Dermis blood vessel endothelial cell (primary cell): ENCODE measurements around the gene POLA1. TPM values are rescaled to one million over a fixed set of nuclear protein-coding genes. Genes with fewer than 3 reads are reported as not detected.
A peak's percentile ranks its signal among the peaks of the same experiment; 100 is the strongest.
"Not testable (repeated sequence)": the region's sequence is repeated elsewhere in the genome, so short reads cannot be mapped to it uniquely, and the experiment has no call there.

Experiments
- DNase-seq: peaks from one replicate; pipeline ENCODE4 v3.0.0; 2010
- total RNA-seq: library from RNA; depleted of rRNA; stranded (reverse); fragments of >200 nt; gene quantifications from 2 replicates; pipeline ENCODE4 v1.2.3, GENCODE V29; 2014

The POLA1 gene
- total RNA-seq, 1 donor from 2014 or later, result 12.6 TPM

DNA sequence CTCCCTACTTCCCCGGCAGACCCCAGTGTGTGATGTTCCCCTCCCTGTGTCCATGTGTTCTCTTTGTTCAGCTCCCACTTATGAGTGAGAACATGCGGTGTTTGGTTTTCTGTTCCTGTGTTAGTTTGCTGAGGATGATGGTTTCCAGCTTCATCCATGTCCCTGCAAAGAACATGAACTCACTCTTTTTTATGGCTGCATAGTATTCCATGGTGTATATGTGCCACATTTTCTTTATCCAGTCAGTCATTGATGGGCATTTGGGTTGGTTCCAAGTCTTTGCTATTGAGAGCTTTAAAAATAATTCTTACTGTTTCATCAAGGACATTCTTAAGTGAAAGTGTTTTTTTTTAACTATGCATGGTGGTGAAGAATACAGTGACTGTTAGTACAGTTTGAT lies 126.1 kb downstream of the POLA1 start:
- not testable (repeated sequence) for DNase-seq

DNA sequence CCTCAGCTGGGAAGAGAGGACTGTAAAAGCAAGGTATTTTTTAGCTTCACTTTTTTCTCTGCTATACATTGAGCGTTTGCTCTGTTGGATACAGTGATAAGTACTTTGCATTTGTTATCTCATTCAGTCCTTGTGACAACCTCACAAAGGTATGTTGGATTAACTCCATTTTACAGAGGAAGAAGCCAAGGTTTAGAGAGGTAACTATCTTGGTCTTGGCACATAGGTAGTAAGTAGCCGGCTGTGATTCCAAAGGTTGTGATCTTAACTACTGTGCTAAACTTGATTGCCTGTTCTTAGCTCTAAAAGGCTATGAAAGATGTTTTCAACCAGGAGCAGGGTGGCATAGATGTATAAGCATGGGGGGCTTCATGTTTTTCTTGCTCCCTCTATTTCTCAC lies 134.4 kb downstream of the POLA1 start:
- DNase-seq, result no peak

DNA sequence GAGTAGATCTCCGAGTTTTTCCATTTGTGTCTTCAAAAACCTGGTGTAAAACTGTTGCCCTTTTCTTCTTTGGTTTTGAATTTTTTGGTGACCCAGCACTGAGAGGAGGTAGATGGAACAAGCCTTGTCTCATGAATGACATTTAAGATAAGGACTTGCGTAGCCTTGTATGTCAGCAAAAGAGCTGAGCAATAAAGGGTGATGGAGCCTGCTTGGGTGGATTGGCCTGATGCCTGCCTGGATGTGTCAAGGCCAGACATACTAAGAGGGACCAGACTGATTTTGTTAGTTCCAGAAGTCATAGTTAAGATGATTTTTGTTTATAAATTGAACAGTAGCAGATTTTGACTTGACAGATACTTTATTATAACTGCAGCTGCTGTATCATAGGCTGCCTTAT lies 134.9 kb downstream of the POLA1 start:
- no peak for DNase-seq

DNA sequence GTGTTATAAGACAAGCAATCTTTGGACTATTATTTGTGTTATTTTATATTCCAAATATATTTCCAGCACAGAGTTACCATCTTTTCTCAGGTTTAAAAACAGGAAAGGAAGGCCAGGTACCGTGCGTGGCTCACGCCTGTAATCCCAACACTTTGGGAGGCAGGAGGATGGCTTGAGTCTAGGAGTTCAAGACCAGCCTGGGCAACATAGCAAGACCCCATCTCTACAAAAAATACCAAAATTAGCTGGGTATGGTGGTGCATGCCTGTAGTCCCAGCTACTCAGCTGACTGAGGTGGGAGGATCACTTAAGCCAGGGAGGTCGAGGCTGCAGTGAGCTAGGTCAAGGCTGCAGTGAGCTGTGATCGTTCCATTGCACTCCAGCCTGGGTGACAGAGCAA lies 140.0 kb downstream of the POLA1 start:
- DNase-seq, result no peak

DNA sequence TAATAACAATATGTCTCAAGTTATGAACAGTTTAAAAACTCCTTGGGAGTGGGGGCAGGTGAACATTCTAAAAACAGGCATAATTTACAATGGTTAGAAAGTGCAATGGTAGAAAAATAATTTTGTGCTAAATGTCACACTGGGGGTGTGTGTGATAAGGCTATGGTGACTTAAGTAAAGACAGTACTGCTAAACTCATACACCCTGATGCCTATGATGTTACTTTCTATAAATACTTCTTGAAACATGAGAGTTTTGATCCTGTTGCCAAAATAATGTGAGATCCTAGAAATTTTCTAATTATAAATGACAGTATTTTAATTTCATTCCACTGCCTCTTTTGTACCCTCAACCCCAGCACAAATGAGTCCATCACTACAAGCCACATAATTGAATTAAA lies 144.2 kb downstream of the POLA1 start:
- no peak for DNase-seq

DNA sequence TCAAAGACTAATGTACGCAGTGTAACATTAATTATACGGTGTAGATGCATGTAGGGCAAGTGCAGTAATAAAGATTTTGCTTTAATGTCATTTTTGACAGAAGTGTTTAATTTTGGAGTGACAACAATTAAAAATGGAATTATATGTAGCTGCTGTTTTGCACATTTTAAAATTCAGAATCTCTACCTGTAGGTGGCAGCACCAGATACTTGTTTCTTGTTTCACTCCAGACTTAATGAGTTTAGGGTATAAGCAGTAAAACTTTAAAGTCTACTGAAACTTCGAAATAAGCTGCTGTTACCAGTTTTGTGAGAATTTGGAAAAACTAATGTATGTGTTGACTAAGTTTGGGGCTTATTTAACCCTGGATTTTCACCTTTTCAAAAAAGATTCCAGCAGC lies 144.9 kb downstream of the POLA1 start:
- peak; percentile 51 for DNase-seq

DNA sequence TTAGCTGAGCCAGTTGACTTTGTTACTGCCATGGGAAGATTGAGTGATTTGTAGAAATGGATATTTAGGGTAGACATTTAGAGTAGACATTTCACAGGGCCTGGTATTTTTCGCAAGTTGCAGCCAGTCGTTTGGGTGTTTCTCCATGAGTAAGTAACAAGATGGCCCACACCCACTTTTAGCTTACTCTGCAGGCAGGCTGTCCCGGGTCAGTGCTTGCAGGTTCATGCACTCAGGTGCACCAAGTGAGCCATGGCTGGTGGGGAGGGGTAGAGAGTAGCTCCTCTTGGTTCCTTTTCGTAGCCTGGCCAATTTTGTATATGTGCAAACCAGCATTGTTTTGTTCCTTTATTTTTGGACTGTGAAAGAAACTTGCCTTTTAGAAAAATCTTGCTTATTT lies 145.6 kb downstream of the POLA1 start:
- no peak for DNase-seq

DNA sequence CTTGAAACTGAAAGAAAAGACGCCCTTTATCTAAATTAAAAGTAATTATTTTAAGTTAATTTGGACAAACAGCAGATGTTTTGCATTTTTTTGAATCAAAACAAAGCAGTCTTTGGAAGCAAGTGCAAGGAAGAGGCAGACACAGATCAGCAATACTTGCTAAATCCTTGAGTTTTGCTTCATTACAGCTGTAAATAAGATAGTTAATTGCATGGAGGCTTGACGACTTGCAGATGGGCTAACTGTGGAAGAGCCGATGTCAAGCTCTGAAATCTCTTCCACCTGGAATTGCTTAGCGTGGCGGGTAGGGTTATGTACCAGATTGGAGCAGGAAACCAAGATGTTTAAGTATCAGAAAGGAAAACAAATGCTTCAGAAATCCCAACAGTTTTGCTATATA lies 148.8 kb downstream of the POLA1 start:
- no peak for DNase-seq

DNA sequence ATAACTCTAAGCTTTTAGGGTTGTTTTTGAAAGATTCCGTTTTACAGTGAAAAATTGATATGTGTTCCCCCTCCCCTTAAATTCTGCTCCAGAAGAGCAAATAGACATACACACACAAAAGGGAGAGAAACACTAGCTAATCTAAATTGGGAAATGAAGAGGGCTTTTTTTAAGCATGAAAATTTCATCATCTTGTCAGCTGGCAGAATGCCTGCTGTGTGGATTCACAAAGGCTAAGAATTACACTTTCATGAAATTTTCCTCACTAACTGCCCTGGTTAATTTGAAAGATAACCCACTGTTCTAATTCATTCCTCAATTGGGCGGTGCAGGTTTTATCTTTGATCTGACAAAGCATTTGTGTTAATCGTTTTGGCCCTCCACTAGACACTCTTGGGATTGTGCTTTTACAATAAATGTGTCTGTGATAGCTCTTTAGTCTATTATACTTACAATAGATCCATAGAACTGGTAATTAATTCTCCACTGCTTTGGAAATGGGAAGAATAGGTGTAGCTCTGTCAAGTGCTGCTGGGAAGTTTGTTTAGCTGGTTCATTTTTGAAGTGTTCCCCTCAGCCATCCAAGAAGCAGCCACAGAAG lies 152.9 kb downstream of the POLA1 start:
- no peak for DNase-seq

DNA sequence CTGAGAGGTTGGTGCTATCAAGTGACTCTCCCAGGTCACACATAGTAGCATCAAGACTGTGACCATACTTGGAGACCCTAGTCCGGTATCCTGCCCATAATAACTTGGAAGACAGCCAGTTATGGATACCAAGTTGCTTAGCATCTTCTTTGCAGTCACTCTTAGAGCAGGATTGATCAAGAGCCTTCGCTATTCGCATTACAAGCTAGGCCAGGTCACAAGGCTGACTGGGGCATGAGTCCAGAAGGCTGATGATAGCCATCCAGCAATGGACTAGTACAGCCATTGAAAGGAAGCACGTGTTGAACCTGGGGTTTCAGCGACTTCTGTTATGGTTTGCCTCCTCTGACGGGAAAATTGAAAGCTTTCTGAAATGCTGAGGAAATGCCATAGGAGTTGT lies 157.6 kb downstream of the POLA1 start:
- no peak for DNase-seq

DNA sequence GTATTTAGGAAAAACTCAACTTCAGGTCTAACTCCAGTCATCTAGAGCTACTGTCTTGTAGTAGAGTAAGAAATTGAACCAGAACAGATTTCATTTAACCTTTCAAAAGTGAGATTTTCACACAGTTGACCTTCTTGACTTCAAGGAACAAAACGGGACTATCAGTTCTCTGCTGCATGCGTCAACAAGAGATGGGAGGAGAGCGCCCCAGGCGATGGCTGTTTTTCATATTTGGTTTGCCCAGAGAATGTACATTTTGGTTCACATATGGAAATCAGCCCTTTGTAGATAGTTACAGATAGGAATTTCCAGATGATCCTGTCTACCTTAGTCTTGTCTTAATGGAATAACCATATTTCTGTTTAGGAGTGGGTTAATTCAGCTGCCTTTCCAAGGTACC lies 158.1 kb downstream of the POLA1 start:
- DNase-seq, result no peak

DNA sequence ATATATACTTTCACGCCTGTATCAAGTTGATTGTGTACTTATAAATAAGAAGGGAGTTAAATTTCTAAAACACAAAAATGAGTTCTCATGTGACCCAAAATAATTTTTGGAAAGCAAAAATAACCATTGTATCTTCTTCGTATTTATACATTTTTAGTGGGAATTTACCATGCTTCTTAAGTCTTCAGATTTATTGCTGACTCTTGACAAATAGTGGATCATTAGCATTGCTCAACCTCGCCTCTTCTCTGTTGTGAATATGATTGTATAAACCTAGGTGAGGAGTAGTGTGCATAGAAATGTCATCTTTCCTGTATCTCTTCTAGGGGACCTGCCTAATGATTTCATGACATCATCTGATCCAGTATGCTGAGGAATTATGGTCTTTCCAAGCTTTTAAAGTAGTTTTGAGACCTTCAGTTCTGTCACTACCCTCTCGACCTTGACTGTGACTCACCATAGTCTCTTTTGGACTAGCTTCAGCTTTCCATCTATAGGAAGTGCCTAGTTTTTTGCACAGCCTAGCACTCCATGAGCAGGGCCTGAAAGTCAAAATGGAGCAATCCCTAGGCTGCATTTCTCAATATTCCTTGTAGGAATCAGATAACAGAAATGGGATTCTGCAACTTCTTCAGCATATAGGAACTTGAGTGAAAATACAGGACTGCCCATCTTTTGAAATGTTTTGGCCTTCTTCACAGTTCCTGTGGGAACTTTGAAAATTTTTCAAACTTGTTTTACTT lies 164.5 kb downstream of the POLA1 start:
- no peak for DNase-seq

DNA sequence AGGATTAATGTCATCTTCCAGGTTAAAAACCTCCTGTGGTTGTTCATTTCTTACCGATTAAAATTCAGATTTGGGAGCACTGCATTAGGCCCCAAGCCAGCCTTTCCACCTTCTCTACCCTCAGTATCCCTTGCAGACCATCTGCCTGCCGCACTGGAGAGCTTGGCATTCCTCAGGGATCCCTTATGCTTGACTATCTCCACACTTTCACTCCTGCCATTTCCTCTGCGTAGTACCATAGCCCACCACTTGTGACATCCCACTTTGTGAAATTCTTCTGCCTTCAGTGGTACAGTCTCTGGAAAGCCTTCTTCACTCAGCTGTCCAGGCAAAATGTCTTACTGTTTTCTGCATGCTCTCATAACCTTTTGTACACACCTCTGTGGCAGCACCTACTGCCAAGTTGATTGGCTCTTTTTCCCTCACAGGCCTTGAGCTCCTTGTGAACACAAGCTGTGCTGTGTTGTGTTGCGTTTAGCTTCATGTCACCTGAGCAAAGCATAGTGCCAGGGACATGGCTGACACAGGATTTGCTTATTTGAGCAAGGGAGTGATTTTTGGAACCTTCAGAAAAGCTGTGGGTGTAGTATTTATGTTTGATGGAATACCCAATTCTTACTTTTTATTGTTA lies 165.6 kb downstream of the POLA1 start:
- no peak for DNase-seq

DNA sequence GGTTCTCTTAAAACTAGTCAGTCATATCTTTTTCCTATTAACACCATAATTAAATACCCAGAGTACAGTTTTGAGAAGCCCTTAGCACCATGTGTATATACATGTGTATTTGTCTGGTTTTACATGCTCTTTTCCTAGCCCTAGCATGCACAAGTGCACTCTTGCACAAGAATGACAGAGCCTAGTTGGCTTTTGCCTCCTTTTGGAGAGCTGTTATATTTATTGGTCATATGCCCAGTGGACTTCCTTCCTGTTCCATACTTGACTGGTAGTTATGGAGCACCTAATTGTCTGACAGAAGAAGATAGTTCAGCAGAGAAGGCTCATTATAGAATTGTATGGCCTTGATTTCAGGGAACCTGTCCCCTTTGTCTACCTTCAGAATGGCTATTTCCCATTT lies 166.4 kb downstream of the POLA1 start:
- peak; percentile 15 for DNase-seq

DNA sequence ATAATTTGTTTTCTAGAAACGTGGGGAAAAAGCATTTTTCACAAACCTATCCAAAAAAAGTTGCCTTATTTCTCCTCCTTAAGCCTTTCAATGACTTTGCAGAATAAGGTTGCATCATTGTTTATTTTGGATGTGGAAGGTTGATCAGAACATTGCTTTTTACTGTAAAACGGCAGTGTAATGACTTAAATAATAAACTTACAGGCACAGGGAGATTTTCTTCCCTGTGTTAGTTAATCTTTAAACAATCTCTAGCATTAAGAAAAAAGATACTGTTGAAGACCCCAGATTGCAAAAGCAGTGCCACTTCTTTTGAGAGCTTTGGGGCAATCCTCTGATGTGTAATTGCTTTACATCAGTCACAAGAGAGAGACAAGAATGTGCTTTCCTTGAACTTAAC lies 168.6 kb downstream of the POLA1 start:
- DNase-seq, result no peak

DNA sequence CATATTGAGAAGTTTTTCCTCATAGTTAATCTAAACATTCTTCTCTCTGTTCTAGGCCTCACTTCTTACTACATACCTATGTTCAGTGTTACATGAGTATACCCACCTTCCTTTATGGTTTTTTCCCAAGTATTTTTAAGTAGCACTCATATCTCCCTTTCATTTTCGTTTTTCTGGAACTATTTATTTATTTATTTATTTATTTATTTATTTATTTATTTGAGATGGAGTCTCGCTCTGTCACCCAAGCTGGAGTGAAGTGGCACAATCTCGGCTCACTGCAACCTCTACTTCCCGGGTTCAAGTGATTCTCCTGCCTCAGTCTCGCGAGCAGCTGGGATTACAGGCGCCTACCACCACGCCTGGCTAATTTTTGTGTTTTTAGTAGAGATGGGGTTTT lies 170.1 kb downstream of the POLA1 start:
- DNase-seq, result not testable (repeated sequence)

DNA sequence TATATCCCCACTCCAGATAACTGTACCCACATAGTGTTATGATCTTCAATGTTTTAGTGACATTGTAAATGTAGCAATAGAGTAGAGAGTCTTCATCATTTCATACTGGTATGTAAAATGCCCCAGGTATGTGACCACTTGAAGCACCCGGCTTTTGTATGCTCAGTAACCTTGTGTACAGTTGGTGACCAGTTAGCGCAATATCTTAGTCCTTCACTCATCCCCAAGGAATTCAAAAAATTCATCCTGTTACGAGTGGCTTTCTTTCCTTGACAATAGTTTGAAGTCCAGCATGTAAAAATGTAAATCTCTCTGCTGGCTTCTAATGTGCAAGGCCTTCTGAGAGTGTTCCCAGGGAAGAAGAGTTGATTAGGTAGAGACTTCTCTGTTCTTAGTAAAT lies 176.4 kb downstream of the POLA1 start:
- DNase-seq, result no peak

DNA sequence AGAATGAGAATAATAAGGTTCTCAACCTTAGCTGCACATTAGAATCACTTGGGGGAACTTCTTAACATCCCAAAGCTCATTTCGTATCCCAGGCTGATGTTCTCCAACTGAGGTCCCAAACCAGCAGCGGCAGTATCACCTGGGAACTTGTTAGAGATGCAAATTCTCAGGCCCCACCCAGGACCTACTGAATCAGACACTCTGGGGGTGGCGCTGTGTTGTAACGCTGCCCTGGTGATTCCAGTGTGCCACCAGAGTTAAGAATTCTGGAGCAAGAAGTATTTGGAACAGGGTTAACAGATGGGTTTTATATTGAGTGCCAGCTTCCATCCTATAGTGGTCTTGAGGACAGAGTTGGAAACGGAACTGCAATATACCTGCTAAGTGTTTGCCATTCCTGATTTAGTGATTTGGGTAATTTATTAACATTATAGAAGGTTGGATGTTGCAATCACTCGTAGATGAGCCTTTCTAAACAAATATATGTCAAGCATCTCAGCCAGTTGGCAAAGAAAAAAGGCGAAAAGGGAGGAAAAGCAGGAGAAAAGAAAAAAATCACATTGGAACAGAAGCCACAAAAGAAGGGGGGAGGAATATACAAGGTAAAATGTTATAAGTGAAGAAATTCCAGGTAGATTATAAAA lies 181.0 kb downstream of the POLA1 start:
- no peak for DNase-seq

DNA sequence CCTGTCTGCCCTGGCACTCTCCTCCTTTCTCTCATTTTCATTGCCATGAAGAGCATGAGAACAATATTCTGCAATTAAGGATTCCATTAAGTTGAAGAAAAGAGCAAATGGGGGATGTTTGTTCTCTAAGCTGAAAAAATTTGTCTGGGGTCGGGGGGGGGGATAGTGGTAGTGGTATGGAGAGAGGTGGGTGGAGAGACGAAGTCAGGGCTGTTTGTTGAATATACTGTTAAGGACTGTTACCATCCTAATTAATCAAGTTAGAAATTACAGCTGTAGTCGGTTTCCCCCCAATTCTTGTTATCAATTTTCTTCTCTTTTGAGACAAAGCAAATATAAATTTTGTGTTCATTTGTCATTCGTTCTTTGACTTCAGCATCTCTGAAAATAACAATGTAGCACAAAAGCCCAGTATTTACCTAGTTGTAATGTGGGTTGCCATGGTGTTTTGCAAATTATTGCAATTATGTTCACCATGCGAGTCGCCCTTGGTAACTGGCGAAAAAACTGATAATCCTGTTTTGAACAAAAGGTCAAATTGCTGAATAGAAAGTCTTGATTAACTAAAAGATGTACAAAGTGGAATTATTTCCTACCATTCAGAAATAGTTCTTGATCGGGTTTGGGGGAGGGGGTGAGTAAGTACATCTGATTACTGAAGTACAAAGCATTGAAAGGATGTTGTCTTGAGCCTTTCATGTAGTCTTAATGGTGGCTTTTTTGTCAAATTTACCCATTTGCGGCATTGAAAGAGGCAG lies 183.0 kb downstream of the POLA1 start:
- DNase-seq, result no peak

DNA sequence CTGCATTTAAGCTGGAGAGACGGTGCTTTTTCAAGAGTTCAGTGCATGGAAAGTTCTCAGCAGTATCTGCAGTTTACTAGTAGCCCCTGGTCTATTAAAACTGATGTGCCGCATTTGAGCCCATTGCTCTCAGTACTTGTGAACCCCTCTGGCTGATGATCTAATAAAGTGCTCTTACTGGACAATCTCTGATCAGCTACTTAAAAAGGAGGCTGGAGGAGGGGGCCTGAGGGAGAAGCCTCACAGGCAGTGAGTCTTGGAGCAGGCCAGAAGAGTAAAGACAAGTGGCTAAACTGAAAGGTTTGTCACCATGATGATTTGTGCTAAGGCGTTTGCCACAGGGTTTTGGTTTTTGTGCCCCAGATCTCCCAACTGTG lies 183.6 kb downstream of the POLA1 start:
- DNase-seq, result no peak

DNA sequence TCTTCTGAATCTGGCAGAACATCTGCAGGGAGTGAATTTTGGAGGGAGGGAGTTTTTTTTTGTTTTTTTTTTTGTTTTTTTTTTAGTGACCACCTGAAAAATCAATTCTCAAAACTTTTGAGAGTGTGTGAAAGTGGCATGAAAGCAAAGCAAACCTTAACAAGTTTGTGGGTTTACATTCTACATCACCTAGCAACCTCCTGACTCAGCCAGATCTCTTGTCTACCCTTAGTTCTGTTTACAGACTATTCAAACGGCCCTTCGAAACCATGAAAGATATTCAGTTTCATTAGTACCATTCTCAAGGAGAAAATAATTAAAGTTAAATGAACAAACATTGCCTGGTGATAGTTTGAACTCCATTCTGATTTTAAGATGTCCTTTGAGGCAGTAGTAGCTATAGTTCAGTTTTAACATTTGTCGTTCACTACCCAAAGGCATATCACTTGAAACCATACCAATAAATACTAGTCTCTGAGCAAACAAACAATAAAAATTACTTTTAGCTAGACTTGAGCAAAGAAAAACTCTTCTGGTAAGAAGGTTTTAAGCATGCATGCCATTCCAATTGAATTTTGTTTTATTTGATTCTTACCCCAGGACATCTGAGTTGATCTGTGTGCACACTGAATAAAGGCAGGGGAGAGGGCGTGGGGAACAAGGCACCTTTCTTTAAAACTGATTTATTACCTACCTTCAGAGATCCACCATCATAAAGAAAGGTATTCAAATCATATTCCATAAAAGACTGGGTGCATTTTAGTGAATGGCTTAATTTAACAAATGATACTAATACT lies 184.3 kb downstream of the POLA1 start:
- no peak for DNase-seq

DNA sequence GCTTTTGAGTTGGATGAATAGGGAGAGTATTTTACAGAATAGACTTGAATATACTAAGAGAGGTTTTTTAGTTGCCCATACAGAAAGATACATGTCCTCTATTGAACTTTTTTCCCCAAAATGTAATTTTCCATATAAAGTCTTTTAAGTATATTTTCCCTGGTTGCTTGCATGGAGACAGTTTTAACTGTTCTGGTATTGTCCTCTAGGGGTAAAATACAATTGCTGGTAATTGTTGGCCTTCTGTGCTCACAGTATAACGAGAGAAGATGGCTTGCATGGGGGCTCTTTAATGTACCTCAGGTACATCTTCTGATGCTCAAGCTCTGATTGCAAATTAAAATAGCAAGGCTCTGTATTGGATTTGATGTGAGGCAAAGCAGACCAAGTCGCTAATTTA lies 186.0 kb downstream of the POLA1 start:
- DNase-seq, result no peak
